ENCODE results near the gene LPCAT1. TPM values are rescaled to one million over a fixed set of nuclear protein-coding genes. Genes with fewer than 3 reads are reported as not detected.

LPCAT1 gene
- total RNA-seq, 1 donor from 2014 or later = 119 TPM

DNA sequence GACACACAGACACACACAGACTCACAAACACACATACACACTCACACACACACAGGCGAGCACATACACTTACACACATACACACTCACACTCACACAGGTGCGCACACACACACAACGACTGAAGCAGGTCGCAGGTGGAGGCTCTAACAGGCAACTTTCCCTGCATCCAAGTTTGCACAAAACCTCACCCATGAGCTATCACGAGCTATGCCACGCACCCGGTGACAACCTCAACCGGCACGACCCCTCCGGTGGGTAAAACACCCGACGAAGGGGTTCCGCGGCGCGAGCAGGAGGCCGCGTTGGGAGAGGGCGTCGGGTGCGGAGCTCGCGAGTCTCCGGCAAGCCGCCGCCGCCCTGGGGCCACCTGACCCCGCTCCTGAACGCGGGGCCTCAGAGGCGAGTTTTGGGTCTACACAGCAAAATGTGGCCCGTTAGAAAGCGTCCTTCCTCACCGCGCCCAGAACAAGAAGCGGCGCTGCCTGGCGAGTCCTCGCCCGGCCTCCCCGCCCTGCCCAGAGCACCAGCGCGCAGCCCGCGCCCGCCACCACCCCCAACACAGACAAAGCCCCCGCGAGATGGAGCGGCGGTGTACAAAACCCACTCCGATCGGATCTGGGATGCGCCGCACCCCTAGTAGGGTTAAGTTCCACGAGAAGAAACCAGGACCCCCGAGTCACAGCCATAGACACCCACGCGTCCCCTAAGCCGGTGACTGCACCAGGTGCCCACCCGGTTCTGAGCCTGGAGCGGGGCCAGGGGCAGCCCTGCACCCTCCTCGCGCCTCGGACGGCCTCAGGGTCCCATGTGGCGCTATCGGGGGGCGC, 79.2 kb downstream of the LPCAT1 start:
- DNase-seq (ENCODE audit: low spot score) = no peak

DNA sequence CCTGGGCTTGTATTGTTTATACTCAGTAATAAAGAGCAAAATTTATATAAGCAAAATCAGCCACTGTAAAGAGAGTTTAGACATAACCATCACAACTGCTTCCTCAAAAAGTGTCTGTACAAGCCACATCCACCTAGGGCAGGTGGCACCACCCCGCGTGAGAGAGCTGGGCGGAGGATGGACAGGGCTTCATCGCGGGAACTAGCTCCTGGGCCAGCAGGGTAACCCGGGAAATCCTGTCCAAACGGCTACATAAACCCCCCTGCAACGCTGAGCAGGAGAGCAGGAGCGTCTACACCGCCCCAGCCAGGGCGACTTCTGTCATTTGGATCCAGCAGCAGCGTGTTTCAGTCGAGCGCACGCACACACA, 79.8 kb downstream of the LPCAT1 start:
- no peak for DNase-seq (ENCODE audit: low spot score)

DNA sequence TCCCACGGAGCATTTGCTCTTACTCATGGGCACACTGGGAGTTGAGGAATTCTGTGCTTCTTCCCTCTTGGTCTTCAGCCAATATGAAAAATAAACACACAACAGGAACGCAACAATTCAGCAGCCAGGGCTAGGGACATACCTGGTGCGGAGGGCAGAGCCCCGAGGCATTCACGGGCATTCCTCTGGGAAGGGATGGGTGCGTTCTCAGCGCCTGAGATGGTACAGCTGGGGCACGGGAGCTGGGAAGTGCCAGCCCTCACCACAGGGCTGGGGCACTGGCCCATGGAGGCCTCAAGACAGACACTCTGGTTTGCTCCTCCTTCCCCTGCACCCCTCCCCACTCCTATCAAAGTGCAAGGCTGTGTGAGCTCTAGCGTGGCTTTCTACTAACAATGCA, 80.6 kb downstream of the LPCAT1 start:
- DNase-seq (ENCODE audit: low spot score) = no peak

DNA sequence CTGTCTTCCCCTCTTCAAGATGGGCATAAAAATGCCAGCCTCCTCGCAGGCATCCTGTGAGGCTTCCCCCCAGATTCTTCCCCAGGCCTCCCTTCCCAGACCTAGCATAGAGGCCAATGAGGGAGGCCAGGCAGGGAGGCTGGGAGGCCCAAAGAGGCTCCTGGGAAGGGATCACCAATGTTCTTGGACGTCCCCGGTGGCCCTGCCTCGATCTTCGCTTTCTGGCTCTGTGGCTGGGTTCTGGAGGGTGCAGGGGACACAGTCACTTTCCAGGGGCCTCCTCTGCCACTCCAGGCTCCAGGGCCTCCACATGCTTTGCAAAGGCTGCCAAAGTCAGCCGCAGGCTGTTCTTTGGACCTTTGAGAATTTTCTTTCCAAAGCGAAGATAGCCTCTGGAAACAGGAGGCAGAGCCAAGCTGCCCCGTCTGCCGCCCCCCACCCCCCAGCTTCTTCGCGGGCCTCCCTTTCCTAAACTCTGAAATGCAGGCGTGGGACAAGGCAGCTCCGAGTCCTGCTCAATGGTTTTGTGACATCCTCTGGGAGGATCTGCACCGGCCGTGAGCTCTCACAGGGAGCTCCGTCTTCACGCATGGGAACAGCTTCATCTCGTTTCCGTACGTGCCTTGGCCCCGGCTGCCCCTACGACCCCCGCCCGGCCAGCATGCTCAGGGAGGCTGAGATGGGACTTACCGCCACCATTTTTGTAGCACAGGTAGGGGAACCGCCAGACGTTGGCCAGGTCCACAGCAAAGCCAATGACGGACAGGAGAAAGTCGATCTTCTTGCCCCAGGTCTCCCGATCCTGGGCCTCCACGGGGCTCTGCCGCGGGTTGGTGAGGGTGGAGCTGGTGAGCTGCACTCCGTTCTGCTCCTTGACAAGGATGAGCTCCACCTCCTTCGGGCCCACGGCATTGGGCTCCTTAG, 81.3 kb downstream of the LPCAT1 start:
- DNase-seq (ENCODE audit: low spot score) = no peak

DNA sequence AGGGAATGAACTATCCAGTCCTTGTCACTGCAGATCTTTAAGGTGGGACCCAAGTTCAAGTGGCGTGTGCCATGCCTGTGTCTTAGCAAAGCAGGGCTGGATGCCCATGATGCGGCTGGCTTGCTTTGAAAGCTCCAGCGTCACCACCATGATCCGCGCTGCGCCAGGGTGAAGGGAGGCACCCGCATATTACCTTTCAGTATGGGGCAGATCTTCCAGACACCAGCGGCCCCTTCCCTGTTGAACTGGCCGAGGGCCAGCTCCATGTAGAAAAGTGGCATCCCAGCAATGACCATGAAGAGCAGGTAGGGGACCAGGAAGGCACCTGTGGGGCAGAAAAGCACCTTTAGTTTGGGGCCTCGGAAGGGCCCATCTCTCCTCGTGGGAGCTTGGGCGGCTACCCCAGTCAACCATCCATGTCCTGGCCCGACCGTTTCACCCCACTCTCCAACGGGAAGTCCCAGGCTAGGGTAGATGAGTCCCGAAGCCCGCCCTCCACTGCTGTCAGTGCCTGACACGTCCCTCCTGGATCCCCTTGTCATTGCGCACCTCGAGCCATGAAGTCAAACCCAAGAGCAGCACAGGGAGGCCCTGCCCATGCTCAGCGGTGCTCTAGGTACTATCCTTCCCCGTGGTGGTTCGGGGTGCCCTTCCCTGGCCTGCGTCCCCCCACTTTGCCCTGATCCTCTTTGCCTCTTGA, 82.4 kb downstream of the LPCAT1 start:
- no peak for DNase-seq (ENCODE audit: low spot score)

DNA sequence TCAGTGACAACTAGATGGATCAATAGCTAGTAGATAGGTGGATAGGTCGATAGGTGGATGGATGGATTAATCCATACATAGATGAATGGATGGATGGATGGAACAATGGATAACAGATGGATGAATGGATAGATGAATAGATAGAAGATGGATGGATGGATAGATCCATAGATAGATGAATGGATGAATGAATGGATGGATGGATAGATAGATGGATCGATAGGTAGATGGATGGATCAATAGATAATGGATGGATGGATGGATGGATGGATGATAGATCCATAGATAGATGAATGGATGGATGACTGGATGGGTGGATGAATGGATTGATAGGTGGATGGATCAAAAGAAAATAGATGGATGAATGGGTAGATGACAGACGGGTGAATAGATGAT, 83.7 kb downstream of the LPCAT1 start:
- DNase-seq (ENCODE audit: low spot score) = no peak

DNA sequence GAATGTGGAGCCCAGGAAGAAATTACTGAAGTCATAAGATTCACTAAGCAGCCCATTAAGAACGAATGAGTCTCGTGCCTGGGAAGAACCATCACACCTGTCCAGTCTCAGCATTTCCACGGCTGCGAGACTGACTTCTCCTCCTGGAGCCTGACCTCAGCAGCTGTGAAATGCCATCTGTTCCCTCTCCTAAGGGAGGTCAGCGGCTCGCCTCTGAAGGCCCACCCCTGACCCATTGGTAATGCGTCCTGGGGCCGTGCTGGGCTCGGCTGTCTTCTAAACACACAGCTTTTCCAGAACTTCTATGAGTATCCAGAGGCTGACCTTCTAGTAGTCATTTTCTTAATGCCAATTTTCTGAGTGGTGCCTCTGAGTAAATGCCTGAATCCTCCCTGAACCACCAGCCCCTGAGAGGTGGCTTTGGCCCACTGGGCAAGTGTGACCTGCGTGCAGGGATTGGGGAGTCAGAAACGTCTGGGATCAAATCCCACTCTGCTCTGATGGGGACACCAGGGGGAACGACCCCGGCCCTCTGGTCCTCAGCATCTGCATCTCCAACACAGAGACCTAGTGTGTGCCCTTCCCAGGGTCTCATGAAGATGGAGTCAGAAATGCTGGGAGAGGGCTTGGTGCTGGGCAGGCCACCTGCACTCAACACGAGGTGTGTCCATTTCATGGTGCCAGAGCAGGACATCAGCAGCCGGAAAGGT, 84.2 kb downstream of the LPCAT1 start:
- DNase-seq (ENCODE audit: low spot score) = no peak

DNA sequence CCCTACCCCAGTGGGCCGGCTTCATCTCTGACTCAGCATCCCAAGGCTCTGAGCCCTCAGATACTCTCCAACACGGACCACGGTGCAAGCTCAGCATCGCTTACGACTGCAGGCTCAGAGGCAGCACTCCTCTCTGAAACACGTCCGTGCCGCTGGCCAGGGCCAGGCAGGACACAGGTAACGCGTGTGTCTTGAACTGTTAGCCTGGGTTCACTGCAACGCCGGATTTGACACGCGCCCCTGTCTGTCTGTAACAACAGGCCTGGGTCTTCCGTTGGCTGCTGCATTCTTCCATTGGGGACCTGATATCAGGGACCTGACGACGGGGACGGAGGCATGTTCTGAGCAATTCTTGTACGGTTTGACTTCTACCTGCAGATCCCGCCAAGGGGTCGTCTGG, 84.9 kb downstream of the LPCAT1 start:
- DNase-seq (ENCODE audit: low spot score) = no peak

DNA sequence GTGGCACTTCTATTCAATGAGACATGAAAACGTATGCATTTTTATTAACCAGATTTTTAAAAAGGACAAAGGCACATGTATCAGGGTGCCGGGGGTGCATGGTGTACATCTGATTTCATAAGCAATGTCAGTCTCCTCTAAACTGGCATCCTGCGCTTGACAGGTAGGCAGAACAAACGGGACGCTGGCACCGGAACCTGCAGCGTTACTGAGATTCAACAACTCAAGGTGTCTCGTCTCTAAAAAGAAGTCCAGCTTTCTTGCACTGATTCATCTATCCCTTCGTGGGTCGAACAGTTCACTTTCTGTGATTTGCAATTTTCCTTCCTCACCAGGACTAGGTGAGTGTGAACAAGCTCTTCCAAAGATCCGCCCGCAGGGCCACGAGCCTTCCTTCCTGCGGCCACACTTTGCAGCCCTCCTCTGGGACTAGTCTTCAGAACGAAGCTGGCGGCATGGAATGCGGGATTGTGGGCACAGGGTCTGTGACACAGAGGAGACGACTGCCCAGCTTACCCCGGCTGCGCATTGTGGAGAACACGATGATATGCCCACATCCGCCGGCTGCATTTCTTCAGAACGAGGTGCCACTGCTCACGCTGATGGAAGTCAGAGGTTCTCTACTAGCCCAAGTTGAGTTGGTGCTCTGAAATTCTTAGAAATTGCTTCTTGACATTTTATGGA, 85.7 kb downstream of the LPCAT1 start:
- DNase-seq (ENCODE audit: low spot score) = no peak

DNA sequence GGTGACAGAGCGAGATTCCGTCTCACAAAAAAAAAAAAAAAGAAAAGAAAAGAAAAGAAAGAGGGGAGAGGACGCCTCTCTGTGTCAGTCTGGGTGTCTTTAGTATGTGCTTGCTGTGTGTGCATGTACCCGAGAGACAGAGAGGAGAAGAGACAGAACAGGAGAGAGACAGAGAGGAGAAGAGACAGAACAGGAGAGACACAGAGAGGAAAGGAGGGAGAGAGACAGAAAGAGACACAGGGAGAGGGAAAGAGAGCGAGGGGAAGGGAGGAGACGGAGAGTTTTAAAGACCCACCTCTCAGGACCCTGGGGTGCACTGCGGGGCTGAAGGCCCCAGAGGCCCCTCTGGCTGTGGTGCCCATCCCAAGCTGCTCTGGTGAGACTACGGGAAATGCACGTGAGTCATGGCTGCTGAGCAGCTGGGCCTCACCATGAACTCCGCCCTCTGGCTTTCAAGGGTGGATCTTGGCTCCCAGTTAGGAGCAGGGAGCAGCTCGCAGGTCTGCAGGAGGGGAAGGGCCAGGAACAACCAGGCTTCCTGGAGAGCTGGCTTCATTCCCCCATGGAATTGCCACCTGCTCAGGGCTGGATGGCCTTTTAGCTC, 86.4 kb downstream of the LPCAT1 start:
- no peak for DNase-seq (ENCODE audit: low spot score)

DNA sequence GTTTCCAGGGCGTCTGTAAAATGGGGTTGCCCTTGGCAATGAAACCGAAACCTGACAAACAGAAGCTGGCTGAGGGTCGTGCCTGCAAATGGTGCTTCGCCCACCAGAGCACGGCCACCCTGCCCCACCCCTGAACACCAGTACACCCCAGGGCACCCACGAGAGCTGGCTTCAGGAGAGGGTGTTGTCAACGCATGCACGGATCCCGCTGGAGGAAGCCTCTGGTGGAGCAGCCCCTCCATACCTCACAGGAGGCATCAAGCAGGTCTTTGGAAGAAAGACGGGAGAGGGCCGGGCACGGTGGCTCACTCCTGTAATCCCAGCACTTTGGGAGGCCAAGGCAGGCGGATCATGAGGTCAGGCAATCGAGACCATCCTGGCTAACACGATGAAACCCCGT, 87.1 kb downstream of the LPCAT1 start:
- no peak for DNase-seq (ENCODE audit: low spot score)

DNA sequence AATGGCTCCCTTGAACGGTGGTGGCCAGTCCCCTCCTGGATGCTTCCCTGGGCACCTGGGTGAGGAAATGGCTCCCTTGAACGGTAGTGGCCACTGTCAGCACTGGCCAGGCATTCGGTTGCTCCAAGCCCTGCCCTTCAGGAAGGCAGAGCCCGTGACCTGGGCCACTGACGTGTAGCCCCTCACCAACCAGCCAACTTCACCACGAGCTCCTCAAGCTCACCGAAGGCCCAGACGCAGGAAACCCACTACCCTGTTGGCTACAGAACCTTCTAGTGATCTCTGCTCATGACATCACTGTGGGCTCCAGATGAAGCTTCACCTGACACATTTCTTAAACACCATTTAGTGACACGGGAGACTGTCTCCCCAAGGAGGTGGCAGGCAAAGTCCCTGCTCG, 87.7 kb downstream of the LPCAT1 start:
- no peak for DNase-seq (ENCODE audit: low spot score)

DNA sequence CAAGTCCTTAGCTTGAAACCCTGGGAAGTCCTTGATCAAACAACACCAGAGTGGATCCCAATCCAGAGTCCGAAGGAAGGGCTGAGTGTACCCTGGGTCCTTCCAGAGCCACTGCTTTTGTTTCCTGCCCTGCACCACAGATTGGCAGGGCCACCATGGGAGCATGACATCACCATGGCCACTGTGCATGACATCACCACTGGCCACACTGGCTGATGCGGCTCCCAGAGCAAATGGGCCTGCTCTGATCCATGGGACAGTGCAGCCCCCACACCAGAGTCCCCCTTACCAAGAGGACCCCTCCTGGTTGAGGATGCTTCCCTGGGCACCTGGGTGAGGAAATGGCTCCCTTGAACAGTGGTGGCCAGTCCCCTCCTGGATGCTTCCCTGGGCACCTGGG, 88.4 kb downstream of the LPCAT1 start:
- no peak for DNase-seq (ENCODE audit: low spot score)

DNA sequence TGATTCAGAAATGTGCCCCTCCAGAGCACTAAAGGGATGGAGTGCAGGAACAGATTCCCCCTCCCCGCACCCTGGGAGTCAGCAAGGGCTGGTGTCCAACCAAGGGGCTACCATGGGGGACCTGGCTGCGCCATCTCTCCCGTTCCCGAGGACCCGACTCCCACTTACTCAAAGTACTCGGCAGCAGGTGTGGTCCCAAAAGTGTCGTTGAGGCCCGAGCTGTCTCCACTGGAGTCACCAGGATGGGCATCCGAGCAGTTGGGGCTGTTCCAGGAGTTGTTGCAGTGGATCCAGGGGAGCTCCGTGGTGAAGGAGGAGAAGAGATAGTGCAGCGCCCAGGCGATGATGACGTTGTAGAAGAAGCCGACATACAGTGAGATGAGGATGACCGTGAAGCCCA, 91.5 kb downstream of the LPCAT1 start:
- DNase-seq (ENCODE audit: low spot score) = no peak

DNA sequence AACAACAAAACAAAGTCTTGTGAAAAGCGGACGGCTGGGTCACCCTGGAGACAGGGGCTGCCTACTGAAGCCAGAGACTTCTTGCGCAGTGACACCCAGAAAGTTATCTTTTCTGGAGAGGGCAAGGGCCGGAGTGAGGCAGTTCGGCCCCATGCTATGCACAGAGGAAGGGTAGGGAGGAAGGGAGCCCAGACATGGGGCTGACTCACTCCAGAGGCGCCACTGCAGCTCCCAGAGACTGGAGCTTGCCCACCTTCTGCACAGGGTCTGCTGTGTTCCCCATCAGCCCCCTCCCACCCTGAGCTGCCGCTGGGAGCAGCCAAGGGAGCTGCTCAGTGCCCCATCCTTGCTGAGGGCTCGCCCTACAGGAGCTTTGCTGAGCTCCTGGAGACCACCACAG, 91.9 kb downstream of the LPCAT1 start:
- DNase-seq (ENCODE audit: low spot score) = no peak

DNA sequence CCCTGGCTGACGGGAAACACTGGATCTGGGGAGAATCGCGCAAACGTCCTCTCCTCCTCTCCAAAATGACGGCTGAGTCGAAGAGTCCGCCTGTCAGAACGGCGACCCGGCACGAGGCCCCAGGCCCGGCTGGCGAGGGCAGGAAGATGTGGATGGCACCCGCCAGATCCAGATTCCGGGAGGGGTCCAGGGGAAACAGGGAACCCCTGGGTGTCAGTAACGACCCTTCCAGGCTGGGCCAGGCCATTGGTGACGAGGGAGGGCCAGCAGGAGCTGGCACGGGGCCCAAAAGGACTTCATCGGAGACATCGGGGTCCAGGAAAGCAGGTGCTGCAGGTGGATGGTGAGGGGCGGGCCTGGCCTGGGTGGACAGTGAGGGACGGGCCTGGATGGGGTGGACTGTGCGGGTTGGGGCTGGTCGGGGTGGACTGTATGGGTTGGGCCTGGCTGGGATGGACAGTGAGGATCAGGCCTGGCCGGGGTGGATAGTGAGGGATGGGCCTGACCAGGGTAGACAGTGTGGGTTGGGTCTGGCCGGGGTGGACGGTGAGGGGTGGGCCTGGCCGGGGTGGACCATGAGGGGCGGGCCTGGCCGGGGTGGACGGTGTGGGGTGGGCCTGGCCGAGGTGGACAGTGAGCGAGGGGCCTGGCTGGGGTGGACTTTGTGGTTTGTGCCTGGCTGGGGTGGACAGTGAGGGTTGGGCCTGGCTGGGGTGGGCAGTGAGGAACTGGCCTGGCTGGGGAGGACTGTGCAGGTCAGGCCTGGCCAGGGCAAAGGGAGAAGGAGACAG, 92.5 kb downstream of the LPCAT1 start:
- DNase-seq (ENCODE audit: low spot score) = no peak

DNA sequence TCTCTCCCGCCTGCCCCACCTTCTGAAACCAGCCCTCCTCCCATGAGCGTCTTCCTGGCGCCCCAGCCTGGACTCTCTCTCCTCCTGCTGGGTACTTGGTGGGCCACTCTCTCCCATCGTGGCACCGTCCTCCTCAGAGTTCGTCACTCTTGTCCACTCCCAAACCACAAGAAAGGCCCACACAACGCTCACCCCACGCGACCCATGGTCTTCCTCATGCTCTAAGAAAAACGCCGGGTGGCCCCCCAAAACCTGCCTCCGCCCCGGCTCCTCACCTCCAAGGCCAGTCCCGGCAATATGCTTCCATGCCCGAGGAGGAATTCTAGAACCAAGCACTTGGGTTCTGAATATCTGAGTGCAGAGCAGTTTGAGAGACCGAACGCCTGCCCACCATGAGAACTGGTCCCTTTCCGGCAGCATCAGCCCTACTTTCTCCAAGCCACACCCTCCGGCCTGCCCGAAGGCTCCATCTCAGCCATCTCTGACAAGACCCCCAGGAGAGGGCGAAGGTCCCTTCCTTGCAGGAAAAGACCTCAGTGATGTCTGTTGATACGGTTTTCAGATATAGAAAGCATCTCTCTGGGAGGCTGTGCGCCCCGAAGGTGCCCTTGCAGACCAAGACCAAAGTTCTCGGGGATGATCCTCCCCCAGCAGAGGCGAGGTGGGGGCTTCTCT, 93.5 kb downstream of the LPCAT1 start:
- DNase-seq (ENCODE audit: low spot score) = no peak

DNA sequence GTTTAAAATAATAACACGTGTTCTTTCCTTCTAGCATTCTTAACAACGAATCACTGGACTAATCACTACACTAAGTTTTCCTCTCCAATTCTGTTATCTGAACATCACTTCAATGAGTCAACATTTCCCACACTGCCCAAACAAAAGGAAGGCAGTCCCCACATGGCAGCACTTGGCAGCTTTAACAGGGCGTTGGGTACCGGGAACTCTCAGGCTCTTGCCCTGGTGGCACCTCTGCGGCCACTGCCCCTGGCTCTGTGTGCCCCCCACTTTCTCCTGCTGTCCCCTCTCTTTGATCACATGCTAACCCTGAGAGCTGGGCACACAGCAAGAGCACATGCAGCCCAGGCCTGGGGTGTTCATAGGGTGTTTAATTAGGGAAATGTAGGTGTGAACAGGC, 94.3 kb downstream of the LPCAT1 start:
- no peak for DNase-seq (ENCODE audit: low spot score)

DNA sequence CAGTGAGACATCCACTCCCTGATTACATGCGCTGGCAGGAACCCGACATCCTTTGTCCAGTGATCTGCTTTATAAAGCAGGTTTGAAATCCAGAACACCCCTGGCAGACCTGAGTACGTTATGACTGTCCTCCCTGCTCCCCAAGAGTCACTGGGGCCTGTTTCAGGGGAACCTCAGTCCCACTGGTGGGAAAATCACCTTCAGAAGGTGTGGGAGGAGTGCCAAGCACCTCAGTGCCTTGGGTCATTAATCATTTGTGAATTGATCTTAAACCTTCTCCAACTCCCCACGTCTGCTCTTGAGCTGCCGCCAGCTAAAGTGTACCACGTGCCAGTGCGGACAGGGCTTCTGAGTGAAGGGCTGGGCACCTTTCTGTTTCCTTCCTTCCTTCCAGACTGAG, 94.7 kb downstream of the LPCAT1 start:
- DNase-seq (ENCODE audit: low spot score) = no peak

All from mucosa of gallbladder (tissue), 1 donor.